ENCODE measurements around the gene BUD23.
"Not testable (repeated sequence)": the region's sequence is repeated elsewhere in the genome, so short reads cannot be mapped to it uniquely, and the experiment has no call there.

The BUD23 gene

DNA sequence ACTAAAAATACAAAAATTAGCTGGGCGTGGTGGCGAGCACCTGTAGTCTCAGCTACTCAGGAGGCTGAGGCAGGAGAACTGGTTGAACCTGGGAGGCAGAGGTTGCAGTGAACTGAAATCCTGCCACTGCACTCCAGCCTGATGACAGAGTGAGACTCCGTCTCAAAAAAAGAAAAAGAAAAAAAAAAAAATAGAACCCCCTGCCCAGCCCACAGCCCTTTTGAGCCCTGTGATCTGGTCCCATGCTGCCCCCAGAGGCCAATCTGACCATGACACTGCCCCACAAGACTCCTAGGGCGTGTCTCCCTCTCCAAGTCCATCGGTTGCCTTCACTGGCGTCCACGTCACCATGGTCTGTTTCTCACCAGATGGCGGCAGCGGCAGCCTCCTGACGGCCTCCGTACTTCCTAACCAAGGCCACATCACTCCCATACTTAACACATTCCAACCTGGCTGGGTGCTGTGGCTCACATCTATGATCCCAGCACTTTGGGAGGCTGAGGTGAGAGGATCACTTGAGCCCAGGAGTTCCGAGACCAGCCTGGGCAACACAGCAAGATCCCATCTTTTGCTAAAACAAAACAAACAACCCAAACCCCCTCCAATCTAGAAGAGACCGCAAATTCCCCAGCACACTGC lies 18.1 kb downstream of the BUD23 start:
- no peak for DNase-seq (ENCODE audit: low read depth in 2 of 2)

- DNase-seq (ENCODE audit: low read depth in 2 of 2): no peak
Observed at GRCh38 chr7:73702226-73702625, 18.8 kb downstream of the BUD23 start.

GRCh38 chr7:73702665-73703064 lies 19.3 kb downstream of the BUD23 start:
- DNase-seq (ENCODE audit: low read depth in 2 of 2): no peak

GRCh38 chr7:73703225-73703624 lies 19.8 kb downstream of the BUD23 start:
- no peak for DNase-seq (ENCODE audit: low read depth in 2 of 2)

DNA sequence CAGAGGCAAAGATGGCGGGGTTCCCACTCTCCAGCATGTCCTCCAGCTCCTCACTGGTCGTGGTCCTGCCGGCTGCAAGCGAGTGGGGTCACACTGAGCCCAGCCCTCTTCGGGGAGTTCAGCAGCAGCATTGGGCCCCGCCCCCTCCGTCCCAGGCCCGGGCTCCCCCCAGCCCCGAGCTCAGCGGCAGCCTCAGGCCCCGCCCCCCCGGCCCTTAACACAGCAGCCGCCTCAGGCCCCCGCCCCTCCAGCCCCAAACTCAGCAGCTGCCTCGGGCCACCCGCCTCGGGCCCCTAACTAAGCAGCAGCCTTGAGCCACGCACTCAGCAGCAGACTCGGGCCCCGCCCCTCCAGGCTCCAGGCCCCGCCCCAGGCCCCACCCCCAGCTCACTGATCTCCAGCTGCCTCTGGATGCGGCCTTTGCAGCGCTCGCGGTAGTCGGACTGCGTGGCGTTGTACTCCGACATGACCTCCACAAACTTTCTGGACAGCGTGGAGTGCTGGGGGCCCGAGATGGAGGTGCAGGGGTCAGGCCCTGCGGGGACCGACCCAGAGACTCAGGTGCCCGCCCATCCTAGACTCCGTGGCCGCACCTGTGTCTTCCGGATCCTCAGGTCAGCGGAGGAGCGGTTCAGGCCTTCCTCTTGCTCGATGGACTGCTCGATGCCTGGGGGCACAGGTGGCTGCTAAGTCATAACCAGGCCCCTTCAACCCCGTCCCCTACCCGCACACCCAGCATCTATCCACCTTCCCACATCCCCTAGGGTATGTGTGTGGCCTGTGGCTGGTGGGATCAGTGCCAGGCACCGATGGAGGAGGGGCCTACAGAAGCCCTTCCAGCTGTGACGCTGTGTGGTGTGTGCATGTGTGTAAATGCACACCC lies 20.6 kb downstream of the BUD23 start:
- DNase-seq (ENCODE audit: low read depth in 2 of 2): no peak

GRCh38 chr7:73704640-73705550 lies 21.5 kb downstream of the BUD23 start:
- no peak for DNase-seq (ENCODE audit: low read depth in 2 of 2)

- no peak for DNase-seq (ENCODE audit: low read depth in 2 of 2)
Observed at GRCh38 chr7:73705551-73705920, 22.1 kb downstream of the BUD23 start.

DNA sequence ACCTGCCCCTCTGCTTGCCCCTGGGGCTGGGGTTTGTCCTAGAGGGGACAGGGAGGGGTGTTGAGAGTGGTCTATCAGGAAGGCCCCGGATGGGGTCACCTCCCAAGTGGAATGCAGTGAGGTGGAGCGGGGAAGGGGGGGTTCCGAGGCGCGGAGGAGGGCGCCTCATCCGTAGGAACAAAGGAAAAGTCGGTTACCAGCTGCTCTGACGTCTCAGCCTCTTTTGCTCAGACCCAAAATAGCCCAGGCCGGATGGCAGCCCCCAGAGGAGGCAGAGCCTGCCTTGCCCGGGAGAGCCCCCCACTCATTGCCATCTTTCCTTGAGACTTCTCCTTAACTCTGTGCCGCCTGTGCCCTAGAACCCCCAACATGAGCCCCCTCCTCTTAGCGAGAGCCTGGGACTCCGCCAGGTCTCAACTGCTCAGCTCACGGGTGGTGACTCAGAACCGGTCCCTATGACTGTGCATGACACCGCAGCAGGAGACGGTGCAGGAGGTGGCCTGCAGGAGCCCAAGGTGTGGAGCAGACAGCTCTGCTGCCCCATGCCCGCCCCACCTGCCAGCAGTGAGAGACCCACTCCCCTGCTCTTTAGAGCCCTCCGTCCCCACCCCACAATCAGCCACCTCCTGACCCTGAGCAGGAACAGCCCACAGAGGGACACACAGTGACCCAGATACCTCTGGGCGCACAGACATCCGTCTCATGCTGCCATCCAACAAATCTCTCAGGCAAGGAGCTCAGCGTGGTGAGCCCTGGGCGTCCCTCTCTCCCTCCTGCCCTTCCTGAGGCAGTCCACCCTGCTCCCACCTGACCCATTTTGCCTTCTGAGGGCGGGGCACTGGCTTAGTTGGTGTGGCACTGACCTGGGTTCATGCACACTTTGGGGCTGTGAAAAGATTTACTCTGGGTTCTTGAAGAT lies 23.0 kb downstream of the BUD23 start:
- DNase-seq (ENCODE audit: low read depth in 2 of 2): no peak

DNA sequence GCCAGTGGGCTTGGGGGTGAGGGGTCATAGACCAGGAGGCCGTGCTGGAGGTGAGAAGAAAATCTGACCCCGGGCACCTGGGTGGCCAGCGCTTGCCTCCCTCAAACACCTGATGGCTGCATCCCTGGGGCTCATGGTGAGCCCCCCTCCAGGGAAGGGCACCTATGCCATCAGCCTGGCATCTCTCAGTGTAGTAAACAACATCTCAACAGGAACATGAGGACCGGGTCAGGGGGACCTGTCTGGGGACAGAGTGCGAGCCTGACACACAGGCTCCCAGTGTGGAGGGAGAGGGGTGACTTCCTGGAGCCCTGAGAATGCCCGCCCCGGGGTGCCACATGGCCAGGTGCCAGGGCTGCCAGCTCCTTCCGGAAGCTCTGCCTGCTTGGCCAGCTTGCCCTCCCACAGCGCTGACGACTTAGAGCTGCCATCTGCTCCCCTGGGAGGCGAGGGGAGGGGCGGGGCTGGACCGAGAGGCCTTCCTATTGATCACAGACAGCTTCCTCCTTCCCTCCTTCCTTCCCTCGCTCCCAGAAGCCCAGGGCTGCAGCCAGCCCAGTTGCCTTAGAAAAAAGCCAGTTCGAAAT lies 23.7 kb downstream of the BUD23 start:
- DNase-seq (ENCODE audit: low read depth in 2 of 2): no peak

DNA sequence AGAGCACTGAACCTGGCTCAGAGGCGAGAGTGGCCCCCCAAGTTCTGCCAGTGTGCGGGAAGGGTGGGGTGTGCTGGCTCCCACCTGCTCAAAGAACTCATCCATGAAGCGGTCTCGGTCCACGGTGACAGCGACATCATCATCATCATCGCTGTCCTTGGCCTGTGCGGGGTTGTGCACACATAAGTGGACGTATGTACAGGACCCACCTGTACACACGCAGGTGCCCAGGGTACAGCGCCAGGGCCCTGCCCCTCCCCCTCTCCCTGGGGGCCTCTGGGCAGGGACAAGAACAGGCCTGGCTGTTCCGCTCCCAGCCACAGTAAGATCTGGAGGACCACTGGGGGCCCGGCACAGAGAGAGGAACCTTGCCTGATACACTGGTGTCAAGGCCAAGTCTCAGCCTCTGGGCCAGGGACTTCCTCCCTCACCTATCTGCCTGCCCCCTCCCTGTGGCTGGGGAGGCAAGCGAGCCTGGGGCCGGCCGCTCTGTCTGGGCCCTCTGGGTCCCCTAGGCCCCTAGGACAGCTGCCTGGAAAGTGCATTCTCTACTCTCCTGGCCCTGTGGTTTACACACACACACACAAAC lies 25.7 kb downstream of the BUD23 start:
- no peak for DNase-seq (ENCODE audit: low read depth in 2 of 2)

DNA sequence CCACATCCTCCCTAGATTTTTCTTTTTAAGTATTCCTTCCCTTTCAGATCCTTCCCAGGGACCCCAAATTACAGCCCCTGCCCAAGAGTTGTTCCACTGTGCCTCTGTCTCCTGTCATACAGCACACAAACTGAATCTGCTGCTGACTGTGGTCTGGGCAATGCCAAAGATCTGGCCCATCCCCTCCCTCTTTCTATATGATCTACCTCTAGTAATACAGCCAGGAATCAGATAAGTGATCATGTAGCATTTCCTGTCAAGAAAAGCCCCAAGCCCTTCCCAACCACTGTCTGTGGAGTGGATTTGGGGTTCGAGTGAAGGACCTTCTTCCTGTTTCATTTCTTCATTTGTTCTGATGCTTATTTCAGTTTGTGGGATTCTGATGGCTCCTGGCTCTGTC lies 29.4 kb downstream of the BUD23 start:
- no peak for DNase-seq (ENCODE audit: low read depth in 2 of 2)

- DNase-seq (ENCODE audit: low read depth in 2 of 2): not testable (repeated sequence)
Observed at GRCh38 chr7:73713319-73713718, 29.9 kb downstream of the BUD23 start.

DNA sequence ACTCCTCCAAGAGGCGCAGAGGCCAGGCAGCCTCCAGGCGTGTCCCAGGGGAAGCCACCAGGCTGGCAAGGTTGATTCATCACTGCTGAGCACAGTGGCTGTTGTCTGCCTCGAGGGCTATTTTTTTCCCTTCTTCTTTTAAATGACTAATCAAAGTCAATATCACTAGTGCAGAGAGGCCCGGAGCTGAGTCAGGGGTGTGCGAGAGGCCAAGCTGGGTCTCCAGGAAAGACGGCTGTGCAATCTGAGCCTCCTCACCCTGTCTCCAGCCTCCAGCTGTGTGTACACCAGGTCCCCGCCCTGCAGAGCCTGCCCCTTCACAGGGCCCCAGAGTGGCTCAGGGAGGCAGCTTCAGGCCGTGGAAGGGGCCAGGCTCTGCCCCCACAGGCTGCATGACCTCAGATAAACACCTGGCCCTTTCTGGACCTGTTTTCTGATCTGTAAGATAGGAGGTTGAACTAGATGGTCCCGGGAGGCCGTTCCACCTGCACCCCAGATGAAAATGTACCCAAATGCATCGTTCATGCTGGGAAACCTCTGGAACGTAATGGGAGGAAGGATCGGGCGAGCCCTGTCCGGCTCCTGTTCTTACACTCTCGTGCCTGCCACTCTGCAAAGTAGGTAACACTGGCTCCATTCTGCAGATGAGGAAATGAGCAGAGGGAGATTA lies 32.4 kb downstream of the BUD23 start:
- no peak for DNase-seq (ENCODE audit: low read depth in 2 of 2)

GRCh38 chr7:73716318-73716890 lies 33.0 kb downstream of the BUD23 start:
- DNase-seq (ENCODE audit: low read depth in 2 of 2): no peak

DNA sequence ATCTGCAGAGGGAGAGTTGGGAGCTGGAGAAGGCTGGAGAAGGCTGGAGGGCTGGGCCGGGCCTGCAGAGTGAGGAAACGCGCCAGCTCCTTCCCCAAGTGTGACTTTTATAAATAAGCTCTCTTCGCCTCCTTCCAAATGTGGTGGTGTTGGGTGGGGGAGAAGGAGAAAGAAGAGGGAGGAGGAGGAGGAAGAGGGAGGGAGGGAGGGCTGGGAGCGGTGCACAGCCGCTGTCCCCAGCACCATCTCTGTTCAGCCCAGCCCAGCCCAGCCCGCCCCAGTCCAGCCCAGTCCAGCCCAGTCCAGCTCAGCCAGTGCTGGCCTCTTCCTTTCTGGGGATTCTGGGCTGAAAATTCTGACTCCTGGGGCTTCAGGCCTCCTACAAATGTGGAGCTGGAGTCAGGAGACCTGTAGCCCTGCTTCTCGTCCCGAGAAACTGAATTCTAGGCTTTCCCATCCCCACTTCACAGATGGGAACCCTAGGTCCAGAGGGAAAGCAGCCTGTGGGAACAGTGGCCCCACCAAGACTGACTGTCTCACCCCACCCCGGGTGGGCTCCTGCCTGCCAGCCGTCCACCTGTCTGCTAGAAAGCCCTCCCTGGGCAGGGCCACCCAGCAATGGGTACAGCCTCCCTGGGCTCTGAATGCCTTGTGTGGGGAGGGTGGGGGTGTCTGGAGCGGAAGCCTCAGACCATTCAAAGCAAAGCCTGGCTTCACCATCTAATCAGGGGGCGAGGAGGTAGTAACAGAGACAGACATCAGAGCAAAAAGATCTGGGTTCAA lies 33.8 kb downstream of the BUD23 start:
- DNase-seq (ENCODE audit: low read depth in 2 of 2): no peak

- DNase-seq (ENCODE audit: low read depth in 2 of 2): peak; percentile 57 to 69
Observed at GRCh38 chr7:73717991-73718405, 34.6 kb downstream of the BUD23 start.

DNA sequence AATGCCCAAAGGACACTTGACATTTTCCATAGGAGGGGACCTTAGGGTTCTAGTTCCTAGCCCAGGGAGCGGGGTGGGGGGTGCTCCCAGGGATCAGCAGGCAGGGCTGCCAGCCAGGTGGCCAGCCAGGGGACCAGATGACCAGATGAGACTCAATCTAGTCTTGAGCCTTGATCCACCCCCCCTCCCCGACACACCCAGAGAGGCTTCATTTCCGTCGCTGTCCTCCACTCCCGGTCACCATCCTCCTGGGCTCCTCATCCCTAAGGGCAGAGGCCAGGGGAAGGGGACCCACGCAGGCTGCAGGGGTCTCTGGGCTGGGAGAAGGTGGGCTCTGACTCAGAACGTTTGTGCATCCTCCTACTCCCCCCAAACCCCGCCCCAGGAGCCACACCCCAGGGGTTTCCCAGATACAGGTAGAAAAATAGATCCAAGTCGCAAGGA lies 35.1 kb downstream of the BUD23 start:
- no peak for DNase-seq (ENCODE audit: low read depth in 2 of 2)

All from activated CD8-positive, alpha-beta memory T cell treated with anti-CD3 and anti-CD28 coated beads for 4 hours (primary cell).